ENCODE data around the gene RETREG1.

RETREG1 gene

DNA sequence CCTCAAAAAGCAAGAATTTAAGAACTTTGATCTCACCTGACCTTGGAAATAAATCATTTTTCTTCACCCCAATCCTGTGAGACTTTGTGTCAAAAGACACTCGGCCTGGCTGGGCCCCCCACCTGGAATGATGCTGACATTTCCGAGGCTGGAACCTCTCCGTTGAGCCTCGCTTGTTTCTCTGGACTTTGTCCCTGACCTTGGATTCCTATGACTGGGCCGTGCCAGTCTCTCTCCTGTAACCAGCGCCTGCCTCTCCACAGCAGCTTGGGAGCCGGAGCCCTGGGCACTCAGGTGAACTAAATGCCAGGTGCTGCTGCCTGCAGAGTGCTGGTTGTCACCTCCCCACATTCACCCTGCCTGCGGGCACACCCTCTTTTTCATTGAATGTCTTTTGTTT lies 62.7 kb downstream of the RETREG1 start:
- Histone ChIP-seq H3K9ac (ENCODE audit: low read length) (no peak overlapping the region), H3K56ac (ENCODE audit: low read length) (no peak overlapping the region), H3K79me1 (ENCODE audit: low read length) (no peaks in the 10 kb centered on the region), H2BK15ac (replicated peaks; ENCODE audit: low read depth) (no peak overlapping the region), H3K4me2 (ENCODE audit: low read length) (no peak overlapping the region), H2AK5ac (ENCODE audit: low read length) (no peak overlapping the region), H3K27me3 (ENCODE audit: insufficient read depth, low read length, poor library complexity) (no peaks in the 10 kb centered on the region), H3K4ac (ENCODE audit: low read depth, low read length) (no peak overlapping the region), H3K27ac (ENCODE audit: low read depth, low read length) (no peak overlapping the region), H4K8ac (ENCODE audit: low read depth, low read length) (no peak overlapping the region), H3K79me2 (ENCODE audit: control insufficient read depth, insufficient read depth, low read length) (no peaks in the 10 kb centered on the region), H3K23ac (ENCODE audit: low read length) (no peak overlapping the region), H2BK120ac (ENCODE audit: low read depth, low read length) (no peak overlapping the region), H3K4me1 (ENCODE audit: control insufficient read depth, low read depth, low read length) (no peaks in the 10 kb centered on the region), H3K36me3 (ENCODE audit: control insufficient read depth, insufficient read depth, low read length) (no peaks in the 10 kb centered on the region), H4K5ac (ENCODE audit: low read length) (no peak overlapping the region), H2BK5ac (ENCODE audit: low read length) (no peak overlapping the region), H3K18ac (ENCODE audit: low read length) (no peak overlapping the region), H3K4me3 (ENCODE audit: low read length) (no peak overlapping the region)
- no CpG with 5 or more reads among the region's 8 CpGs for WGBS (ENCODE audit: extremely low coverage, insufficient coverage, low lambda C conversion rate)
- no peak for DNase-seq

DNA sequence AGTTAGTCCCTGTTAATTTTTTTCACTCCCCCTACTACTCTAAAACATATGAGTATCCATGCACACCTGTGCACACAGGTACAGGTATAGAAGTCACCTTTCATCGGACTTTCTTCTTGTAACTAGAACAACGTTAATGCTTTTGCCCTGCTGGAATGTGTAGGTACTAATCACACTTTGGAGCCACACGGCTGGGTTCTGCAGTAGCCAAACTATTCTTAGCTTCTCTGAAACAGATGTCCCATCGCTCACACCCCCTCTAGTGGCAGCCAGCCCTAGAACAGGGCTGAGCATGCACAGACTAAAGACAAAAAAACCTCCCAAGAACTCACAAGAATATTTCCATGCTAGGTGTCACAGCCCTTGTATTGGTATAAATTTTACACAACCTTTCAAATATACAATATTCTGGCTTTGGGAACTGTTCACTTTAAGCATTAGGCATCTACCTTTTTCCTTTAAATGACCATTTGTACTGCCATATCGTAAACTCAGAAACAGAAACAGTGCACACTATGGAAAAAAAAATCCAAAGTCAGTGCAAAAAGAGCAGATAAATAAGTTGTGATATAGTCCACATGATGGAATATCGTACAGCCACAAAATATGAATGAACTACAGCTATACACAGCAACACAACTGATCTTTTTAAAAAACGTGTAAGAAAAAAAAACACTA lies 64.0 kb downstream of the RETREG1 start:
- Histone ChIP-seq H3K36me3 (ENCODE audit: control insufficient read depth, insufficient read depth, low read length) (no peaks in the 10 kb centered on the region), H2BK15ac (replicated peaks; ENCODE audit: low read depth) (no peak overlapping the region), H3K23ac (ENCODE audit: low read length) (no peak overlapping the region), H4K8ac (ENCODE audit: low read depth, low read length) (no peak overlapping the region), H4K5ac (ENCODE audit: low read length) (no peak overlapping the region), H3K4me2 (ENCODE audit: low read length) (no peak overlapping the region), H3K18ac (ENCODE audit: low read length) (no peak overlapping the region), H3K9ac (ENCODE audit: low read length) (no peak overlapping the region), H2BK120ac (ENCODE audit: low read depth, low read length) (no peak overlapping the region), H3K4me1 (ENCODE audit: control insufficient read depth, low read depth, low read length) (no peaks in the 10 kb centered on the region), H3K27ac (ENCODE audit: low read depth, low read length) (no peak overlapping the region), H3K79me1 (ENCODE audit: low read length) (no peaks in the 10 kb centered on the region), H2AK5ac (ENCODE audit: low read length) (no peak overlapping the region), H3K27me3 (ENCODE audit: insufficient read depth, low read length, poor library complexity) (no peaks in the 10 kb centered on the region), H2BK5ac (ENCODE audit: low read length) (no peak overlapping the region), H3K79me2 (ENCODE audit: control insufficient read depth, insufficient read depth, low read length) (no peaks in the 10 kb centered on the region), H3K4ac (ENCODE audit: low read depth, low read length) (no peak overlapping the region), H3K56ac (ENCODE audit: low read length) (no peak overlapping the region), H3K4me3 (ENCODE audit: low read length) (no peak overlapping the region)
- peak; percentile 87 for DNase-seq
- WGBS (ENCODE audit: extremely low coverage, insufficient coverage, low lambda C conversion rate): no CpG with 5 or more reads among the region's 7 CpGs

DNA sequence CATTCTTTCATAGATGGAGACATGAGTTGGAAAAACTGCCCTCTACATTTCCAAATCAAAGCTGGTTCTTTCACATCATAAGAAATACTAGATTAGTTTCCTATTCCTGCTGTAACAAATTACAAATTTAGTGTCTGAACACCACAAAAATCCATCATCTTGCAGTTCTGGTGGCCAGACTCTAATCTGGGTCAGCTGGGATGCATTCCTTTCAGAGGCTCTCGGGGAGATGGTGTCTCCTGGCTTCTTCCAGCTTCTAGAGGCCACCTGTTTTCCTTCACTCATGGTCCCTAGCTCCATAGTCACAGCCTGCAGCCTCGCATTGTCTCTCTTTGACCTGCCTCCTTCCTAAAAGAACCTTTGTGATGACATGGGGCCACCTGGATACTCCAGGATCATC lies 65.2 kb downstream of the RETREG1 start:
- Histone ChIP-seq H2BK120ac (ENCODE audit: low read depth, low read length) (no peak overlapping the region), H3K79me2 (ENCODE audit: control insufficient read depth, insufficient read depth, low read length) (no peaks in the 10 kb centered on the region), H3K4ac (ENCODE audit: low read depth, low read length) (no peak overlapping the region), H3K4me3 (ENCODE audit: low read length) (no peak overlapping the region), H4K5ac (ENCODE audit: low read length) (no peak overlapping the region), H3K27me3 (ENCODE audit: insufficient read depth, low read length, poor library complexity) (no peaks in the 10 kb centered on the region), H3K27ac (ENCODE audit: low read depth, low read length) (no peak overlapping the region), H3K9ac (ENCODE audit: low read length) (no peak overlapping the region), H3K56ac (ENCODE audit: low read length) (no peak overlapping the region), H2BK5ac (ENCODE audit: low read length) (no peak overlapping the region), H3K4me2 (ENCODE audit: low read length) (no peak overlapping the region), H3K4me1 (ENCODE audit: control insufficient read depth, low read depth, low read length) (no peaks in the 10 kb centered on the region), H2BK15ac (replicated peaks; ENCODE audit: low read depth) (no peak overlapping the region), H3K79me1 (ENCODE audit: low read length) (no peaks in the 10 kb centered on the region), H4K8ac (ENCODE audit: low read depth, low read length) (no peak overlapping the region), H3K18ac (ENCODE audit: low read length) (no peak overlapping the region), H2AK5ac (ENCODE audit: low read length) (no peak overlapping the region), H3K23ac (ENCODE audit: low read length) (no peak overlapping the region), H3K36me3 (ENCODE audit: control insufficient read depth, insufficient read depth, low read length) (no peaks in the 10 kb centered on the region)
- WGBS (ENCODE audit: extremely low coverage, insufficient coverage, low lambda C conversion rate): no CpG with 5 or more reads among the region's 2 CpGs
- no peak for DNase-seq

DNA sequence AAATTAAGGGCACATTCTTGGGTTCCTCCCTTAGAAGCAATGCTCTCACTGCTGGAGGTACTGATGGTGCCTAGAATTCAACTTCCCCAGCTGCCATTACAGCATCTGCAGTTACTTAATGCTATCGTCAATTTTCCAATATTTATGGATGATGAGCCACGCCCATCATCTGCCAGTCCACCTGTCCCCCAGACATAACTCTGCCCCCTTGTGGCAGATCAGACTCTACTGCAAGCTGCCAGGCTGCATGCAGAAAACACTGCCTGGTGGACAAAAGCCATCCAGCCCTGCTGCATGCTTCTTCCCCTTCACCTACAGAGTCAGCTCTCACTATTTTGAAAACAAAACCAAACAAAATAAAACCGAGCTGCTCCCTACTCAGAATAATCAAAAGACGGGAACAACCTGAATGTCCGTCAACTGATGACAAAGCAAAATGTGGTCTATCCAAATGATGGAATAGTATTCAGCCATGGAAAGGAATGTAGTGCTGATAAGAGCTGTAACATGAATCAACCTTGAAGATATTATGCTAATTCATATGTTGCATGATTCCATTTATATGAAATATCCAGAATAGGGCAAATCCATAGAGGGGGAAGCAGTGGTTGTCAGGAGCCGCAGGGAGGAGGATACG lies 66.4 kb downstream of the RETREG1 start:
- Histone ChIP-seq H4K8ac (ENCODE audit: low read depth, low read length) (no peak overlapping the region), H3K4me2 (ENCODE audit: low read length) (no peak overlapping the region), H2BK15ac (replicated peaks; ENCODE audit: low read depth) (no peak overlapping the region), H3K56ac (ENCODE audit: low read length) (no peak overlapping the region), H4K5ac (ENCODE audit: low read length) (no peak overlapping the region), H2BK5ac (ENCODE audit: low read length) (no peak overlapping the region), H3K79me1 (ENCODE audit: low read length) (no peaks in the 10 kb centered on the region), H3K36me3 (ENCODE audit: control insufficient read depth, insufficient read depth, low read length) (no peaks in the 10 kb centered on the region), H3K18ac (ENCODE audit: low read length) (no peak overlapping the region), H3K4me3 (ENCODE audit: low read length) (no peak overlapping the region), H2BK120ac (ENCODE audit: low read depth, low read length) (no peak overlapping the region), H3K79me2 (ENCODE audit: control insufficient read depth, insufficient read depth, low read length) (no peaks in the 10 kb centered on the region), H3K27ac (ENCODE audit: low read depth, low read length) (no peak overlapping the region), H3K9ac (ENCODE audit: low read length) (no peak overlapping the region), H3K23ac (ENCODE audit: low read length) (no peak overlapping the region), H3K27me3 (ENCODE audit: insufficient read depth, low read length, poor library complexity) (no peaks in the 10 kb centered on the region), H3K4me1 (ENCODE audit: control insufficient read depth, low read depth, low read length) (no peaks in the 10 kb centered on the region), H3K4ac (ENCODE audit: low read depth, low read length) (no peak overlapping the region), H2AK5ac (ENCODE audit: low read length) (no peak overlapping the region)
- peak; percentile 75 for DNase-seq
- WGBS (ENCODE audit: extremely low coverage, insufficient coverage, low lambda C conversion rate): no CpG with 5 or more reads among the region's 7 CpGs

DNA sequence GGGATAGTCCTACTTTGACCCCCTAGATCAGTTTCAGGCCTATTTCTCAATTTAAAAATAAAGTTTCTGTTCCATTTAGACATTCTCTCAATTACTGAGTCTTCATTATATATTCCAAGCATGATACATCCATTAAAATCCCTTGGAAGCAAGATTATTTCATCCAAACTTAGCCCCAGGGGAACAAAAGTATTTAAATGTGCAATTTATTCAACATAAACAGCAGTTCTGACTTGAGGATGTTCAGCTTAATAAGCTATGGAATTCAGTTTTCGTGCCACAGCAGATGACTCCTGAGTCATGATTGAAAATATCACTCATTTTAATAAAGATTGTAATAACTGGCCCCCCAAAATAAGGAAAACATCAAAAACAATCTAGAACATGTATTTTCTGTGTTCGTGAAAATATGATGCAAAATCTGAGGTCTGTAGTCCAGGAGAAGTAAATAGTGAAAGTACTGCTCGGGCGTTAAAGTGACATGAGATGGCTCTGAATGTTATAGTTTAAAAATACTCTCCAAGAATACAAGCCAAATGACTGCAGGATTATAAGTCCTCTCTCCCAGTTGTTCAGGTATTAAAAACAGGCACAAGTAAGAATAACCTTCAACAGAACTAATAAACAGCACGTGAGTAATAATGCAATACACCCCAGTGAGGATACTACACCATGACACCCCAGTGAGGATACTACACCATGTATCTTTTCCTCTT lies 67.1 kb downstream of the RETREG1 start:
- H4K8ac ChIP-seq (ENCODE audit: low read depth, low read length): no peak overlapping the region
- no peak overlapping the region for H3K4me2 ChIP-seq (ENCODE audit: low read length)
- H2BK5ac ChIP-seq (ENCODE audit: low read length): no peak overlapping the region
- no peak overlapping the region for H3K27ac ChIP-seq (ENCODE audit: low read depth, low read length)
- DNase-seq: no peak
- no peak overlapping the region for H3K4ac ChIP-seq (ENCODE audit: low read depth, low read length)
- no peaks in the 10 kb centered on the region for H3K27me3 ChIP-seq (ENCODE audit: insufficient read depth, low read length, poor library complexity)
- H3K23ac ChIP-seq (ENCODE audit: low read length): no peak overlapping the region
- H3K4me1 ChIP-seq (ENCODE audit: control insufficient read depth, low read depth, low read length): no peaks in the 10 kb centered on the region
- no peak overlapping the region for H3K4me3 ChIP-seq (ENCODE audit: low read length)
- no peak overlapping the region for H2AK5ac ChIP-seq (ENCODE audit: low read length)
- no peak overlapping the region for H4K5ac ChIP-seq (ENCODE audit: low read length)
- H3K79me2 ChIP-seq (ENCODE audit: control insufficient read depth, insufficient read depth, low read length): no peaks in the 10 kb centered on the region
- WGBS (ENCODE audit: extremely low coverage, insufficient coverage, low lambda C conversion rate): no CpG with 5 or more reads among the region's 5 CpGs
- H3K56ac ChIP-seq (ENCODE audit: low read length): no peak overlapping the region
- H2BK120ac ChIP-seq (ENCODE audit: low read depth, low read length): no peak overlapping the region
- no peaks in the 10 kb centered on the region for H3K36me3 ChIP-seq (ENCODE audit: control insufficient read depth, insufficient read depth, low read length)
- no peak overlapping the region for H2BK15ac ChIP-seq (replicated peaks; ENCODE audit: low read depth)
- no peak overlapping the region for H3K9ac ChIP-seq (ENCODE audit: low read length)
- no peak overlapping the region for H3K18ac ChIP-seq (ENCODE audit: low read length)
- H3K79me1 ChIP-seq (ENCODE audit: low read length): no peaks in the 10 kb centered on the region

Measured in mesendoderm (in vitro differentiated cells).